K562 (cell line): ENCODE data around the gene PSMB2. TPM values are rescaled to one million over a fixed set of nuclear protein-coding genes. Genes with fewer than 3 reads are reported as not detected.
A peak's percentile ranks its signal among the peaks of the same experiment; 100 is the strongest.

Experiments used
- BDP1 ChIP-seq: IDR thresholded peaks from 3 replicates; pipeline ENCODE4 v1.6.1; 2011; ENCODE audit not compliant: insufficient read length, insufficient read depth
- BRF1 ChIP-seq: IDR thresholded peaks from 3 replicates; pipeline ENCODE4 v1.6.1; 2011; ENCODE audit warnings: borderline replicate concordance, mild to moderate bottlenecking; ENCODE audit not compliant: insufficient read length; ENCODE audit errors: extremely low read depth
- BRF2 ChIP-seq: IDR thresholded peaks from 3 replicates; pipeline ENCODE4 v1.6.1; 2011; ENCODE audit warnings: borderline replicate concordance, mild to moderate bottlenecking; ENCODE audit not compliant: insufficient read length, insufficient read depth
- FOXM1 ChIP-seq, 2 experiments: fragments of 450-650 bp in 1 of 2; sonication (generic) in 1 of 2; formaldehyde crosslinking in 1 of 2; IDR thresholded peaks; 2 replicates each; pipeline versions ENCODE4 v1.6.1 to v1.9.0; 2017 to 2022; ENCODE audit warnings: low read depth in 2 of 2, mild to moderate bottlenecking in 2 of 2, missing genetic modification reagents in 1 of 2, moderate library complexity in 1 of 2
- FOXP4 ChIP-seq: sonication (generic); formaldehyde crosslinking; IDR thresholded peaks from 2 replicates; pipeline ENCODE4 v1.8.0; 2022; ENCODE audit warnings: mild to moderate bottlenecking, missing genetic modification reagents, borderline replicate concordance
- GATA2 ChIP-seq: sonication (generic); formaldehyde crosslinking; IDR thresholded peaks from 2 replicates; pipeline ENCODE4 v1.4.0; 2020; ENCODE audit warnings: mild to moderate bottlenecking, missing genetic modification reagents
- IRF2 ChIP-seq: sonication (generic); formaldehyde crosslinking; IDR thresholded peaks from 2 replicates; pipeline ENCODE4 v1.8.1; 2022; ENCODE audit warnings: mild to moderate bottlenecking, missing genetic modification reagents
- JUND ChIP-seq, 2 experiments: IDR thresholded peaks; 2 replicates in 1 of 2; 3 replicates in 1 of 2; pipeline ENCODE4 v1.6.1; 2011; ENCODE audit warnings: borderline replicate concordance in 2 of 2, low read depth in 2 of 2, low read length in 2 of 2, improper control_type of control experiment in 1 of 2, missing biosample characterization in 1 of 2, missing genetic modification characterization in 1 of 2, missing genetic modification reagents in 1 of 2
- MED1 ChIP-seq: sonication (generic); formaldehyde crosslinking; IDR thresholded peaks from 2 replicates; pipeline ENCODE4 v1.8.1; 2023; ENCODE audit warnings: missing genetic modification reagents, borderline replicate concordance
- MEF2D ChIP-seq: conservative IDR thresholded peaks from 2 replicates; pipeline ENCODE4 v1.6.1; 2016; ENCODE audit warnings: low read depth, missing genetic modification characterization, missing compliant biosample characterization
- OTX1 ChIP-seq: fragments of 450-650 bp; formaldehyde crosslinking; IDR thresholded peaks from 2 replicates; pipeline ENCODE4 v1.4.0; 2022; ENCODE audit warnings: mild to moderate bottlenecking
- RAD21 ChIP-seq, 2 experiments: fragments of 250-450 bp in 1 of 2; fragments of 450-650 bp in 1 of 2; sonication (Bioruptor Pico) in 1 of 2; formaldehyde crosslinking in 1 of 2; IDR thresholded peaks in 1 of 2; conservative IDR thresholded peaks in 1 of 2; 2 replicates each; pipeline versions ENCODE4 v1.4.0 to v1.8.0; 2020 to 2022; ENCODE audit warnings: mild to moderate bottlenecking in 2 of 2, moderate library complexity in 1 of 2
- RUNX1 ChIP-seq: sonication (generic); IDR thresholded peaks from 2 replicates; pipeline ENCODE4 v1.6.1; 2016; ENCODE audit warnings: antibody characterized with exemption, low read depth
- TAF1 ChIP-seq: IDR thresholded peaks from 2 replicates; pipeline ENCODE4 v1.6.1; 2011; ENCODE audit warnings: mild to moderate bottlenecking, low read length, moderate library complexity; ENCODE audit not compliant: insufficient read depth, control insufficient read depth, severe bottlenecking; ENCODE audit errors: extremely low read depth
- TAF15 ChIP-seq: fragments of 200-400 bp; formaldehyde crosslinking; IDR thresholded peaks from 2 replicates; pipeline ENCODE4 v1.6.1; 2017; ENCODE audit warnings: mild to moderate bottlenecking, low read depth, low read length, moderate library complexity
- TCF15 ChIP-seq: fragments of 250-450 bp; sonication (Bioruptor Pico); IDR thresholded peaks from 2 replicates; pipeline ENCODE4 v1.8.0; 2022; ENCODE audit warnings: moderate library complexity, mild to moderate bottlenecking, inconsistent platforms
- TFAM ChIP-seq: fragments of 250-450 bp; sonication (Bioruptor Pico); conservative IDR thresholded peaks from 2 replicates; pipeline ENCODE4 v1.5.0; 2021; ENCODE audit warnings: mild to moderate bottlenecking, moderate library complexity
- TSC22D4 ChIP-seq: fragments of 450-650 bp; IDR thresholded peaks from 2 replicates; pipeline ENCODE4 v1.6.1; 2016; ENCODE audit warnings: missing genetic modification characterization, missing biosample characterization, control low read depth
- ZBED1 ChIP-seq: IDR thresholded peaks from 2 replicates; pipeline ENCODE4 v1.6.1; 2014
- ZBTB2 ChIP-seq: fragments of 450-650 bp; IDR thresholded peaks from 2 replicates; pipeline ENCODE4 v1.6.1; 2016; ENCODE audit warnings: antibody characterized with exemption
- ZBTB7A ChIP-seq: IDR thresholded peaks from 2 replicates; pipeline ENCODE4 v1.6.1; 2011; ENCODE audit warnings: low read depth, mild to moderate bottlenecking, low read length, moderate library complexity, borderline replicate concordance; ENCODE audit not compliant: control insufficient read depth
- ZNF165 ChIP-seq: fragments of 250-450 bp; sonication (Bioruptor Pico); IDR thresholded peaks from 2 replicates; pipeline ENCODE4 v1.4.0; 2020; ENCODE audit warnings: borderline replicate concordance
- polyA plus RNA-seq, 8 experiments: library from polyadenylated mRNA; depleted of rRNA in 4 of 8; stranded (reverse) in 5 of 8; unstranded in 3 of 8; fragments of >200 nt; fragmentation: Nextera tagmentation in 2 of 8; fragmentation: Illumina TruSeq in 1 of 8; extraction: Ambion mirVana in 2 of 8; extraction: Trizol in 1 of 8; gene quantifications; 2 replicates each; pipeline versions ENCODE4 v1.2.1 to v1.2.3, GENCODE V29; 2011 to 2014; ENCODE audit warnings: inconsistent platforms in 1 of 8, missing spikeins in 1 of 8
- total RNA-seq, 7 experiments: library from RNA; depleted of rRNA in 6 of 7; stranded (reverse); fragments of >200 nt in 6 of 7; fragmentation: Illumina TruSeq in 2 of 7; extraction: Trizol in 2 of 7; gene quantifications; 2 replicates each; pipeline versions ENCODE4 v1.2.1 to v1.2.3, GENCODE V29; 2011 to 2021; ENCODE audit warnings: low replicate concordance in 1 of 7

Gene PSMB2
- total and polyA plus RNA-seq, 9 of the 15 experiments (the other 6 are each of a cell fraction or from before 2014, with no cell fraction given): 71.7 to 543 (median 165) TPM

- TF ChIP-seq FOXP4 (CRISPR knock-in tag): no peak
- no peak for TF ChIP-seq TCF15
- TF ChIP-seq ZBED1: peak; percentile 100
- TF ChIP-seq RAD21 (CRISPR knock-in tag; conservative IDR thresholded peaks at IDR 0.05 in 1 of 2, IDR thresholded peaks at IDR 0.05 in 1 of 2): no peak
- TF ChIP-seq ZBTB7A: no peak
- TF ChIP-seq MED1 (CRISPR knock-in tag): no peak
- TF ChIP-seq OTX1 (CRISPR knock-in tag): no peak
- peak; percentile 85; the same call in 1 of the 2 replicates for TF ChIP-seq RUNX1
- peak; percentile 21 for TF ChIP-seq TAF1
- TF ChIP-seq BRF1: no peak
- no peak for TF ChIP-seq TSC22D4
- TF ChIP-seq BRF2: no peak
- no peak for TF ChIP-seq ZNF165 (CRISPR knock-in tag)
- TF ChIP-seq TFAM (CRISPR knock-in tag): no peak
- TF ChIP-seq MEF2D (tag): no peak
- TF ChIP-seq JUND (IDR thresholded peaks at IDR 0.05; ENCODE audit: borderline replicate concordance, low read depth, low read length): peak; percentile 46; the same call in 1 of the 2 replicates
- TF ChIP-seq JUND (tag; IDR thresholded peaks at IDR 0.05; ENCODE audit: borderline replicate concordance, low read depth, low read length): peak; percentile 49; the same call in 1 of the 3 replicates
- no peak for TF ChIP-seq GATA2 (CRISPR knock-in tag)
- no peak for TF ChIP-seq IRF2
- no peak for TF ChIP-seq BDP1
- TF ChIP-seq TAF15: no peak
- peak; percentile 80 for TF ChIP-seq ZBTB2
- no peak for TF ChIP-seq FOXM1 (IDR thresholded peaks at IDR 0.05; ENCODE audit: low read depth)
- peak; percentile 67 for TF ChIP-seq FOXM1 (CRISPR knock-in tag; IDR thresholded peaks at IDR 0.05; ENCODE audit: low read depth)
These were observed 83.5 kb downstream of the PSMB2 start, which contains the start of gene NCDN (continued) for GRCh38 chr1:35557611-35558373.
